ENCODE measurements around the gene GDPD5. TPM values are rescaled to one million over a fixed set of nuclear protein-coding genes. Genes with fewer than 3 reads are reported as not detected.

The GDPD5 gene
- total RNA-seq, 2 donors from 2014 or later: 3.0 to 8.6 TPM

- Mint-ChIP-seq H3K36me3 (ENCODE audit: low read depth) (no peaks in the 10 kb centered on the region), H3K4me3 (no peak overlapping the region), H3K4me1 (peaks cover 21% of the 10 kb centered on the region), H3K27ac (no peak overlapping the region), H3K27me3 (ENCODE audit: insufficient read depth) (no peaks in the 10 kb centered on the region), H3K9me3 (no peaks in the 10 kb centered on the region)
- H3K36me3 ChIP-seq (ENCODE audit: control insufficient read depth, insufficient read depth, low read length): no peaks in the 10 kb centered on the region
- DNase-seq: no peak
- H3K9ac ChIP-seq (ENCODE audit: extremely low read depth, low read length, poor library complexity, severe bottlenecking): no peak overlapping the region
- TF ChIP-seq CTCF (conservative IDR thresholded peaks at IDR 0.05): no peak
- H3K9me3 ChIP-seq (ENCODE audit: control insufficient read depth, low read length): no peaks in the 10 kb centered on the region
- peaks cover 8% of the 10 kb centered on the region for H3K4me1 ChIP-seq (ENCODE audit: control insufficient read depth, insufficient read depth, low read length)
- WGBS, 2 experiments (ENCODE audit: insufficient coverage in 1 of 2, insufficient read length in 1 of 2): 95 to 96% methylated on average over 7 of the region's 7 CpGs
- H3K27me3 ChIP-seq (ENCODE audit: control insufficient read depth, insufficient read depth, low read length, poor library complexity, severe bottlenecking): no peaks in the 10 kb centered on the region
- H3K4me3 ChIP-seq (ENCODE audit: low read length): no peak overlapping the region
- H3K27ac ChIP-seq (ENCODE audit: low read depth, low read length): no peak overlapping the region
Measured at GRCh38 chr11:75389925-75390324, 135.8 kb downstream of the GDPD5 start.

GRCh38 chr11:75389276-75389605 lies 136.5 kb downstream of the GDPD5 start:
- Histone ChIP-seq H3K4me1 (ENCODE audit: control insufficient read depth, insufficient read depth, low read length) (peaks cover 8% of the 10 kb centered on the region), H3K36me3 (ENCODE audit: control insufficient read depth, insufficient read depth, low read length) (no peaks in the 10 kb centered on the region), H3K9me3 (ENCODE audit: control insufficient read depth, low read length) (no peaks in the 10 kb centered on the region), H3K27ac (ENCODE audit: low read depth, low read length) (no peak overlapping the region), H3K9ac (ENCODE audit: extremely low read depth, low read length, poor library complexity, severe bottlenecking) (no peak overlapping the region), H3K4me3 (ENCODE audit: low read length) (no peak overlapping the region), H3K27me3 (ENCODE audit: control insufficient read depth, insufficient read depth, low read length, poor library complexity, severe bottlenecking) (no peaks in the 10 kb centered on the region)
- Mint-ChIP-seq H3K36me3 (ENCODE audit: low read depth) (no peaks in the 10 kb centered on the region), H3K9me3 (no peaks in the 10 kb centered on the region), H3K27me3 (ENCODE audit: insufficient read depth) (no peaks in the 10 kb centered on the region), H3K4me1 (peaks cover 18% of the 10 kb centered on the region), H3K4me3 (no peak overlapping the region), H3K27ac (no peak overlapping the region)
- TF ChIP-seq CTCF (conservative IDR thresholded peaks at IDR 0.05): no peak
- no peak for DNase-seq
- 91% methylated on average over 11 of the region's 11 CpGs; no CpG with 5 or more reads in 1 of the 2 experiments for WGBS, 2 experiments (ENCODE audit: insufficient coverage in 1 of 2, insufficient read length in 1 of 2)

DNA sequence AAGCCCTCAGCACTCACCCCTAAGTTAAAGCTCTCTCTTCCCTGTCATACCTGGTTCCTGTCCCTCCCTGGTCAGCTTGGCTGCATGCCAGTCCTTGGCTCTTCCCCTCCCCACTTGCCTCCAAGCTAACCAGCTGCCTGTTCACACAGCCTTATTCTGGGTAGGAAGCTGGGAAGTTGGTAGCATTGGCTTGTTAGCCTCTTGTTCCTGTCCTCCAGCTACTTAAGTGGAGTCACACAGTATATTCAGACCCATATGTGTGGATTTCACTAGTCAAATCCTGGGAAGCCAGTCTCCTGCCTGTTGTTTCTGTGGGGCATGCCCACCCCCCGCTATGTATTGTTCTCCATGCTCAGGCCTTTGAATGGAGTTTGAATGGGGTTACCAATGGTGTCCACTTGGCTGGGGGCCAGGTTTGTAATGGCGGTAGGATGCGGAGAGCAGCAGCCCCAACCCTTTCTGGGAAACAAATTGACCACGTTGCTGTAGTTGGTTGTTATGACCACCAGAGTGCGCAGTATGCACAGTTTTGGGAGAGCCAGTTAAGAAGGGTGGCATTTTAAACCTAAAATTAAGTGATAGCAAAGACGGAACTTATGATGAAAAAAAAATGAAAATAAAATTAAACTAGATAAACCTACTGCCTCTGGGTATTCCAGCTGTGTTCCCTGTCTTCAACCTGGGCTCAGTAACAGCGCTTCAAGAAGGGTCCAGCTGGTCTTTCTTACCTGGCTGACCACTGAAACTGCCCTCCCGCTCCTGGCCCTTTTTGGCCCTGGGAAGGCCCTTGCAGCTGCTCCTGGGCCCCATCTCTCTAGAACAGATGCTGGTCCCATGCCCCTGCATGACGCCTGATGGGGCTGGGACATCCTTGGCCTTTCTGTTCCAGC lies 137.1 kb downstream of the GDPD5 start:
- no peak overlapping the region for H3K4me3 ChIP-seq (ENCODE audit: low read length)

More for the DNA sequence above, 137.1 kb downstream of the GDPD5 start:
- no peak overlapping the region for H3K4me3 Mint-ChIP-seq
- no peak overlapping the region for H3K27ac Mint-ChIP-seq
- peak; percentile 91 for DNase-seq
- Histone ChIP-seq H3K27me3 (ENCODE audit: control insufficient read depth, insufficient read depth, low read length, poor library complexity, severe bottlenecking) (no peaks in the 10 kb centered on the region), H3K4me1 (ENCODE audit: control insufficient read depth, insufficient read depth, low read length) (peaks cover 8% of the 10 kb centered on the region), H3K9ac (ENCODE audit: extremely low read depth, low read length, poor library complexity, severe bottlenecking) (no peak overlapping the region), H3K27ac (ENCODE audit: low read depth, low read length) (peak overlapping the region; percentile 12), H3K9me3 (ENCODE audit: control insufficient read depth, low read length) (no peaks in the 10 kb centered on the region), H3K36me3 (ENCODE audit: control insufficient read depth, insufficient read depth, low read length) (no peaks in the 10 kb centered on the region)
- WGBS, 2 experiments (ENCODE audit: insufficient coverage in 1 of 2, insufficient read length in 1 of 2): 37 to 46% methylated on average over 7 to 9 of the region's 9 CpGs
- no peaks in the 10 kb centered on the region for H3K9me3 Mint-ChIP-seq
- H3K36me3 Mint-ChIP-seq (ENCODE audit: low read depth): no peaks in the 10 kb centered on the region
- peak; percentile 91 for TF ChIP-seq CTCF (conservative IDR thresholded peaks at IDR 0.05)
- no peaks in the 10 kb centered on the region for H3K27me3 Mint-ChIP-seq (ENCODE audit: insufficient read depth)
- H3K4me1 Mint-ChIP-seq: peaks cover 13% of the 10 kb centered on the region
